A549 (cell line): Measurements from ENCODE around the gene ANAPC15. TPM values are rescaled to one million over a fixed set of nuclear protein-coding genes. Genes with fewer than 3 reads are reported as not detected.
A peak's percentile ranks its signal among the peaks of the same experiment; 100 is the strongest.

Experiments
- ATAC-seq, 2 experiments: fragments of 200-7000 bp in 1 of 2; fragments of >200 bp in 1 of 2; cut with Nextera tagmentation in 1 of 2; cut with Tn5 transposase in 1 of 2; 3 replicates each; pipeline versions ENCODE4 v1.8.0 to v1.9.1; 2018 to 2020; ENCODE audit warnings: mild to moderate bottlenecking in 1 of 2, moderate library complexity in 1 of 2
- CTCF ChIA-PET: fragments of 300-600 bp; sonication (Branson Sonifier 250); formaldehyde crosslinking; extraction: SDS; loops from one replicate; lab custom pipeline; 2021; ENCODE audit warnings: antibody characterized with exemption, inconsistent platforms; lab: Yijun Ruan, JAX
- POLR2A ChIA-PET: fragments of 350-600 bp; formaldehyde crosslinking; extraction: SDS; loops from one replicate; lab custom pipeline; 2021; ENCODE audit warnings: antibody characterized with exemption, inconsistent platforms; lab: Yijun Ruan, JAX
- DNase-seq, 2 experiments: peaks; one replicate each; pipeline versions ENCODE4 v3.0.0 to v3.0.0-alpha.2; 2011 to 2016; ENCODE audit warnings: low read depth in 1 of 2, low spot score in 1 of 2
- FAIRE-seq: peaks from 2 replicates; lab custom pipeline; 2011; peaks lifted over from hg19 to GRCh38; lab: Jason Lieb, UNC
- H3K27ac ChIP-seq, 2 experiments: fragments of >200 bp; sonication (Bioruptor Twin); formaldehyde crosslinking; 3 replicates each; pipeline ENCODE4 v1.5.1; 2016 to 2017
- H3K4me1 ChIP-seq: fragments of >200 bp; sonication (Bioruptor Twin); formaldehyde crosslinking; 3 replicates; pipeline ENCODE4 v1.6.1; 2016
- H3K4me2 ChIP-seq: fragments of >200 bp; sonication (Bioruptor Twin); formaldehyde crosslinking; 3 replicates; pipeline ENCODE4 v1.6.1; 2016
- H3K4me3 ChIP-seq: fragments of >200 bp; sonication (Bioruptor Twin); formaldehyde crosslinking; 3 replicates; pipeline ENCODE4 v1.5.1; 2016
- H3K9me3 ChIP-seq: fragments of >200 bp; sonication (Bioruptor Twin); formaldehyde crosslinking; 3 replicates; pipeline ENCODE4 v1.6.1; 2016
- ATOH8 ChIP-seq: fragments of 250-450 bp; sonication (Bioruptor Pico); IDR thresholded peaks from 2 replicates; pipeline ENCODE4 v1.5.0; 2020; ENCODE audit warnings: low read depth, mild to moderate bottlenecking, moderate library complexity
- BHLHE40 ChIP-seq: IDR thresholded peaks from 2 replicates; pipeline ENCODE4 v1.6.1; 2012; ENCODE audit warnings: low read depth, low read length, inconsistent platforms
- CBX8 ChIP-seq: fragments of 200-600 bp; sonication (generic); IDR thresholded peaks from 2 replicates; pipeline ENCODE4 v1.6.1; 2016
- CEBPB ChIP-seq, 2 experiments: fragments of >200 bp in 1 of 2; sonication (Bioruptor Twin) in 1 of 2; formaldehyde crosslinking in 1 of 2; IDR thresholded peaks; 2 replicates each; pipeline ENCODE4 v1.6.1; 2012 to 2016
- CHD2 ChIP-seq: fragments of 150-350 bp; IDR thresholded peaks from 2 replicates; pipeline ENCODE4 v1.6.1; 2014; ENCODE audit warnings: low read length; ENCODE audit not compliant: partially characterized antibody
- CHD4 ChIP-seq: fragments of 200-600 bp; sonication (generic); IDR thresholded peaks from 2 replicates; pipeline ENCODE4 v1.6.1; 2016; ENCODE audit warnings: antibody characterized with exemption, mild to moderate bottlenecking, borderline replicate concordance
- CTCF ChIP-seq: fragments of >200 bp; sonication (Bioruptor Twin); formaldehyde crosslinking; IDR thresholded peaks from 3 replicates; pipeline ENCODE4 v1.5.1; 2016
- E2F6 ChIP-seq: IDR thresholded peaks from 2 replicates; pipeline ENCODE4 v1.6.1; 2012; ENCODE audit warnings: low read depth, borderline replicate concordance
- EHF ChIP-seq: fragments of 250-450 bp; sonication (Bioruptor Pico); IDR thresholded peaks from 2 replicates; pipeline ENCODE4 v1.5.0; 2020; ENCODE audit warnings: mild to moderate bottlenecking
- EHMT2 ChIP-seq: fragments of 200-600 bp; sonication (generic); IDR thresholded peaks from 2 replicates; pipeline ENCODE4 v1.6.1; 2016; ENCODE audit warnings: antibody characterized with exemption, low read depth, mild to moderate bottlenecking, moderate library complexity
- ELK1 ChIP-seq: fragments of 150-350 bp; IDR thresholded peaks from 2 replicates; pipeline ENCODE4 v1.6.1; 2014; ENCODE audit warnings: low read depth, mild to moderate bottlenecking, low read length
- FOSB ChIP-seq: fragments of 250-450 bp; sonication (Bioruptor Pico); IDR thresholded peaks from 2 replicates; pipeline ENCODE4 v1.5.0; 2020; ENCODE audit warnings: mild to moderate bottlenecking, moderate library complexity
- HES2 ChIP-seq: fragments of >200 bp; sonication (Bioruptor Twin); formaldehyde crosslinking; IDR thresholded peaks from 2 replicates; pipeline ENCODE4 v1.6.1; 2016
- HEYL ChIP-seq: fragments of 250-450 bp; sonication (Bioruptor Pico); IDR thresholded peaks from 2 replicates; pipeline ENCODE4 v1.8.0; 2021; ENCODE audit warnings: mild to moderate bottlenecking, moderate library complexity
- HOXA7 ChIP-seq: fragments of 250-450 bp; sonication (Bioruptor Pico); IDR thresholded peaks from 2 replicates; pipeline ENCODE4 v1.5.0; 2020; ENCODE audit warnings: mild to moderate bottlenecking, moderate library complexity
- HOXB13 ChIP-seq: fragments of 250-450 bp; sonication (Bioruptor Pico); IDR thresholded peaks from 2 replicates; pipeline ENCODE4 v1.5.0; 2020; ENCODE audit warnings: low read depth, mild to moderate bottlenecking, moderate library complexity
- JUN ChIP-seq, 2 experiments: fragments of >200 bp; sonication (Bioruptor Twin); formaldehyde crosslinking; IDR thresholded peaks; 2 replicates in 1 of 2; 3 replicates in 1 of 2; pipeline ENCODE4 v1.6.1; 2016 to 2017
- JUNB ChIP-seq: fragments of >200 bp; sonication (Bioruptor Twin); formaldehyde crosslinking; IDR thresholded peaks from 2 replicates; pipeline ENCODE4 v1.6.1; 2016
- KDM5A ChIP-seq: fragments of 200-600 bp; sonication (generic); IDR thresholded peaks from 2 replicates; pipeline ENCODE4 v1.6.1; 2016; ENCODE audit warnings: antibody characterized with exemption, mild to moderate bottlenecking
- MAFK ChIP-seq: fragments of 450-650 bp; IDR thresholded peaks from 2 replicates; pipeline ENCODE4 v1.6.1; 2014; ENCODE audit not compliant: partially characterized antibody
- MAZ ChIP-seq: fragments of 150-350 bp; IDR thresholded peaks from 2 replicates; pipeline ENCODE4 v1.6.1; 2014; ENCODE audit warnings: antibody characterized with exemption, low read depth, low read length, borderline replicate concordance
- NPAS2 ChIP-seq: fragments of 250-450 bp; sonication (Bioruptor Pico); IDR thresholded peaks from 2 replicates; pipeline ENCODE4 v1.8.0; 2022; ENCODE audit warnings: mild to moderate bottlenecking, moderate library complexity, borderline replicate concordance
- NR3C1 ChIP-seq: fragments of >200 bp; sonication (Bioruptor Twin); formaldehyde crosslinking; IDR thresholded peaks from 3 replicates; pipeline ENCODE4 v1.6.1; 2017
- PBX3 ChIP-seq: IDR thresholded peaks from 2 replicates; pipeline ENCODE4 v1.6.1; 2012
- PHF8 ChIP-seq: fragments of 200-600 bp; sonication (generic); IDR thresholded peaks from 2 replicates; pipeline ENCODE4 v1.6.1; 2016; ENCODE audit warnings: low read depth, mild to moderate bottlenecking, antibody characterized with exemption, moderate library complexity, borderline replicate concordance
- POLR2A ChIP-seq: IDR thresholded peaks from 2 replicates; pipeline ENCODE4 v1.6.1; 2012; ENCODE audit warnings: mild to moderate bottlenecking, low read length
- POLR2AphosphoS2 ChIP-seq: conservative IDR thresholded peaks from 2 replicates; pipeline ENCODE4 v1.6.1; 2012; ENCODE audit warnings: low read length, improper control_type of control experiment, inconsistent platforms
- RAD21 ChIP-seq, 2 experiments: fragments of >200 bp in 1 of 2; sonication (Bioruptor Twin) in 1 of 2; formaldehyde crosslinking in 1 of 2; IDR thresholded peaks in 1 of 2; conservative IDR thresholded peaks in 1 of 2; 2 replicates in 1 of 2; 3 replicates in 1 of 2; pipeline ENCODE4 v1.6.1; 2012 to 2018; ENCODE audit warnings: inconsistent platforms in 1 of 2
- RARB ChIP-seq: fragments of 250-450 bp; sonication (Bioruptor Pico); IDR thresholded peaks from 2 replicates; pipeline ENCODE4 v1.8.0; 2021; ENCODE audit warnings: mild to moderate bottlenecking, moderate library complexity
- RCOR1 ChIP-seq: fragments of 150-350 bp; IDR thresholded peaks from 2 replicates; pipeline ENCODE4 v1.6.1; 2014; ENCODE audit warnings: antibody characterized with exemption, low read length, low read depth
- SMC3 ChIP-seq: fragments of >200 bp; sonication (Bioruptor Twin); formaldehyde crosslinking; IDR thresholded peaks from 3 replicates; pipeline ENCODE4 v1.6.1; 2018; ENCODE audit warnings: inconsistent platforms
- SREBF2 ChIP-seq: fragments of 450-650 bp; IDR thresholded peaks from 2 replicates; pipeline ENCODE4 v1.6.1; 2014; ENCODE audit warnings: mild to moderate bottlenecking, moderate library complexity
- ZNF302 ChIP-seq: fragments of 250-450 bp; sonication (Bioruptor Pico); IDR thresholded peaks from 2 replicates; pipeline ENCODE4 v1.9.0; 2021; ENCODE audit warnings: inconsistent platforms, mild to moderate bottlenecking, moderate library complexity
- WGBS: methylation state at CpG from one replicate; pipeline ENCODE4 v1.1.6; 2017; ENCODE audit errors: missing lambda C conversion rate; 5-methylcytosine and 5-hydroxymethylcytosine counted together
- polyA plus RNA-seq, 4 experiments: library from polyadenylated mRNA; depleted of rRNA in 3 of 4; stranded (reverse); fragments of >200 nt; fragmentation: RNase III in 1 of 4; extraction: RNeasy Plus Mini Kit Qiagen cat#74134 plus additional on column Dnase treatment in 1 of 4; gene quantifications; 2 replicates in 3 of 4; 3 replicates in 1 of 4; pipeline ENCODE4 v1.2.3, GENCODE V29; 2011 to 2017

The ANAPC15 gene
- polyA plus RNA-seq, 2 of the 4 experiments (the other 2 are of a cell fraction): 88.2 to 96.2 TPM

- no peak for TF ChIP-seq PBX3
- no peak for TF ChIP-seq EHF (CRISPR knock-in tag)
- no peak for TF ChIP-seq HOXA7
- no peak for TF ChIP-seq NR3C1
- TF ChIP-seq JUN (IDR thresholded peaks at IDR 0.05): no peak
- no peak for TF ChIP-seq CEBPB (IDR thresholded peaks at IDR 0.05)
- TF ChIP-seq JUNB: no peak
- TF ChIP-seq POLR2AphosphoS2: no peak
- no peak for TF ChIP-seq RCOR1
Observed at GRCh38 chr11:72114570-72114969, 2.1 kb upstream of the ANAPC15 start (continued).

GRCh38 chr11:72112978-72113808 lies 698 bp upstream of the ANAPC15 start:
- H3K27ac ChIP-seq: peak overlapping the region; percentile 94 to 97
- peak overlapping the region; percentile 86 for H3K4me2 ChIP-seq
- H3K4me3 ChIP-seq: peak overlapping the region; percentile 51
- no peaks in the 10 kb centered on the region for H3K9me3 ChIP-seq
- H3K4me1 ChIP-seq: peaks cover 9% of the 10 kb centered on the region; the same call in 2 of the 3 replicates
- ATAC-seq (peak in 1 of 2 experiments; percentile 16; a peak in 1 of 6 replicates), DNase-seq (no peak), FAIRE-seq (no peak)
- ChIA-PET CTCF (interaction anchor here (1.0 to 3.0 kb wide), 9 partner anchors 12 to 318 kb away, joined by 3 to 26 read pairs (median 4); no protein-coding TSS in a partner anchor), POLR2A (interaction anchor here (0.9 to 1.6 kb wide), 7 partner anchors 9 to 123 kb away, joined by 3 to 20 read pairs (median 4); partner anchors contain the start of gene LAMTOR1)
- 65% methylated on average over 9 of the region's 9 CpGs for WGBS
- no peak for TF ChIP-seq HEYL (CRISPR knock-in tag)
- no peak for TF ChIP-seq ZNF302
- TF ChIP-seq SMC3: no peak
- 0 out of 2 replicates have a peak, but pooled peaks have one; percentile 8 for TF ChIP-seq E2F6
- TF ChIP-seq FOSB (CRISPR knock-in tag): no peak
- peak; percentile 51 for TF ChIP-seq HOXB13 (CRISPR knock-in tag)
- no peak for TF ChIP-seq RARB
- no peak for TF ChIP-seq CBX8
- TF ChIP-seq JUN (IDR thresholded peaks at IDR 0.05): no peak; a peak in 3 of 5 replicates
- no peak for TF ChIP-seq ATOH8
- no peak for TF ChIP-seq CTCF
- no peak for TF ChIP-seq CHD2
- TF ChIP-seq HES2: no peak
- TF ChIP-seq PHF8: peak; percentile 82; the same call in 1 of the 2 replicates
- no peak for TF ChIP-seq BHLHE40
- no peak for TF ChIP-seq MAFK
- TF ChIP-seq NPAS2 (CRISPR knock-in tag): no peak
- TF ChIP-seq CHD4: no peak
- TF ChIP-seq MAZ: no peak
- TF ChIP-seq EHMT2: no peak
- TF ChIP-seq ELK1: no peak
- TF ChIP-seq SREBF2: no peak
- TF ChIP-seq KDM5A: no peak
- TF ChIP-seq JUNB: no peak
- no peak for TF ChIP-seq RAD21 (conservative IDR thresholded peaks at IDR 0.05 in 1 of 2, IDR thresholded peaks at IDR 0.05 in 1 of 2)
- TF ChIP-seq POLR2A: 0 out of 2 replicates have a peak, but pooled peaks have one; percentile 9
